ENCODE data around the gene DPPA4.
"Not testable (repeated sequence)": the region's sequence is repeated elsewhere in the genome, so short reads cannot be mapped to it uniquely, and the experiment has no call there.

DPPA4 gene

DNA sequence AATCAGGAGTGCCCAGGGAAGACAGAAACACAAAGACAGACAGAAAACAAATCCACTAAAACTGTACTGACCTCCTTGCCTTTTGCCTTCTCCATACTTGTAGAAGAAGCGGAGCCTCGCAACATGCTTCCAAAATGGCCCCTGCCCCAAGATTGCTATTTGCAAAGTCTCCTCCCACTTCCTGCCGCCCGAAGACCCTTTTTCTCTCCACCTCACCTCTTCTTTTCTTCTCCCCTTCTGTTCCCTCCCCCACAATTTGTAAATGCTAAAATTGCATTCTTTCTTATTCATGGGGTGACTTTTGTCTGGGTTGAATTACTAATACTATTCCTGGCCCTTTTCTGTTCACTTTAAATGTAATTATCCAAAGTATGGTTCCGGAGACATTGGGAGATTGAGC, at the start of gene DPPA4:
Gene DPPA4, minus strand, starts transcription at position 154 of the 400 bp plus-strand sequence. Its CDS starts 29 bp downstream, at position 125.
- no peak for DNase-seq

- no peak for DNase-seq
These were observed 48.3 kb upstream of the DPPA4 start for GRCh38 chr3:109385442-109386318.

DNA sequence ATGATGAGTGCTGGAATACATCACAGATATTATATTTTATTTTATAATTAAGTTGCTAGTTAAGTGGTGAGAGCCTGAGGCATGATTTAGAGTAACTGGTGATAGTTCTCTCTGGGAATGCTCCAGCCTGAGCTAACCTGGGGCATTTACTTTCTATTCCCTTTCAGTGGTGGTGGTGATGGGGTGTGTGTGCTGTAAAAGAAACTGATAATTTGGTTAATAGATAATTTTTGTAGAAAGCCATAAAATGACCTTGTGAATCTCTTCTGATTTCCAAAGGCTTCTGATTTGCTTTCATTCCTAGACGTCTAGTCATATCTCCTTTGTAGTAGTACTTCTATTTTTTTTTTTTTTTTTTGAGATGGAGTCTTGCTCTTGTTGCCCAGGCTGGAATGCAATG, 46.8 kb upstream of the DPPA4 start:
- no peak for DNase-seq

DNA sequence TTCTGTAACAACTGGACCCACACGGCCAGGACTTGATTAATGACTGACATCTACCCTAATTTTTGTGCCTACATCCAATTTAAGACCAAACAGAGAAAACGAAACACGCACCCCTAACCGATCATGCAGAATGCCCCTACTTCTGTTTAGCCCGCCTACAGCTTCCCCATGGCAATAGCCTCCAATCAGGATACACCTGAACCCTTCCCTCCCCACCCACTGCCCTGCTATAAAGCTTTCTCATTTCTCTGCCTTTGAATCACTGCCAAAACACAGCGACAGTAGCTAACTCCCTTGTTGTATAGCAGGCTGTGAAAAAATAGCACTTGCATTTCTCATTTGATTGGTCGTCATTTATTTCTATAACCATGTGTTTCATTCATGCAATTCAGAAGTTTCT, 45.2 kb upstream of the DPPA4 start:
- DNase-seq = no peak

GRCh38 chr3:109375975-109376374, 38.6 kb upstream of the DPPA4 start:
- DNase-seq = no peak

GRCh38 chr3:109374434-109374833, 37.1 kb upstream of the DPPA4 start:
- DNase-seq = not testable (repeated sequence)

- no peak for DNase-seq
These were observed 36.6 kb upstream of the DPPA4 start for GRCh38 chr3:109373933-109374332.

GRCh38 chr3:109372639-109373038, 35.3 kb upstream of the DPPA4 start:
- no peak for DNase-seq

DNA sequence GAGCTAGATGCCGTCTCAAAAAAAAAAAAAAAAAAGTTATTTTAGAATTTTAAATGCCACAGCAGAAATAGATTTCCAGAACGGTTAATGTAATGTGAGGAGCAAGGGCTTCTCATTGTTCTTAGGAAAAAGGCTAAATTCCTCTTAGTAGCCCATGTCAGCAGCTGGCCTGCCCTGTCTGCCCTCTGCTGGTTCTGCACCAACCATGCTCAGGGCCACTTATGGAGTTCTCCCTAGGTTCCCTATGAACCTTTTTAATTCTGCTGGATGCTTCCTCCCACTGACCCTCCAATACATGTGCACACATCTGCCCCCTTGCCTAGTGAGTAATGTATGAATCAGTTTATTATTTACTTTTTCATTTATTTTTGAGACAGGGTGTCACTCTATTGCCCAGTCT, 32.2 kb upstream of the DPPA4 start:
- no peak for DNase-seq

DNA sequence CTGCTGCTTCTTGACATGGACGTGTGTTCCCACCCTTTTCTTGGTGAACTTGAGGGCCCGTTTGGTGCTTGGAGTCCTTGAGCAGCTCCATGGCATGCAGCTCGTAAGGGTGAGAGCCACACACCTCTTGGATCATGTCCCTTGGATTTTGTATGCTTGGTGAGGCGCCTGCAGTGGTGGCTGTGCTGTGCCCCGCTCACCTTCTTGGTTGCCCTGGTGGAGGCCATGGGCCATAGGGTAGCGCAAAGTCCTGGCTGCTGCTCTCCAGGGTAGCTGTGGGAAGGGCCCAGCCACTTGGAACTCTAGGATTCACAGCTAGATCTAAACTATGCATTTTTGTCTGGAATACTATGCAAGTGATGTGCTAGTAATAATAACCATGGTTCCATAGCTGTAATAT, 26.7 kb upstream of the DPPA4 start:
- no peak for DNase-seq

DNA sequence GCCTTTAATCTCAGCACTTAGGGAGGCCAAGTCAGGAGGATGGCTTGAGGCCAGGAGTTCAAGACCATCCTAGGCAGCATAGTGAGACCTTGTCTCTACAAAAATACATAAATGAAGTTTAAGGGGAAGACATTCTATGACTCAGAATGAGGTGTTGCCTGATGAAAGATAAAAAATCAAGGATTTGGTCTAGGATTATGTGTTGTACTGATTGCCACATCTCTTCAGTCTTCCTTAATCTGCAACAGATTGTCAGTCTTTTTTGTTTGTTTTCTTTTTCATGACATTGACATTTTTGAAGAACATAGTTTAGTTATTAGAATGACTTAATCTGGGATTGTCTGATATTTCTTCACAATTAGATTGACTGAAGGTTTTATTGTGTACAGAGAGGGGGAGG, 26.3 kb upstream of the DPPA4 start:
- no peak for DNase-seq

DNA sequence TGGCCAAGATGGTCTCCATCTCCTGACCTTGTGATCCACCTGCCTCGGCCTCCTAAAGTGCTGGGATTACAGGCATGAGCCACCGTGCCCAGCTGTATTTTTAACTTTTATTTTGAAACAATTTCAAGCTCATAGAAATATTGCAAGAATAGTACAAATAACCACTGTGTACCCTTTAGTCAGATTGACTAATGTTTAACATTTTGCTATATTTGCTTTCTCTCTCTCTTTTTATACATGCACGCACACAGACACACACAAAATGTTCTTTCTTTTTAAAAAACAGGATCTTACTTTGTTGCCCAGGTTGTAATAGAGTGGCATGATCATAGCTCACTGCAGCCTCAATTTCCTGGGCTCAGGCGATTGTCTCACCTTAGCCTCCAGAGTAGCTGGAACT, 25.5 kb upstream of the DPPA4 start:
- DNase-seq = no peak

- not testable (repeated sequence) for DNase-seq
These were observed 21.5 kb upstream of the DPPA4 start for GRCh38 chr3:109358809-109359208.

- no peak for DNase-seq
These were observed 19.3 kb upstream of the DPPA4 start for GRCh38 chr3:109356442-109357155.

DNA sequence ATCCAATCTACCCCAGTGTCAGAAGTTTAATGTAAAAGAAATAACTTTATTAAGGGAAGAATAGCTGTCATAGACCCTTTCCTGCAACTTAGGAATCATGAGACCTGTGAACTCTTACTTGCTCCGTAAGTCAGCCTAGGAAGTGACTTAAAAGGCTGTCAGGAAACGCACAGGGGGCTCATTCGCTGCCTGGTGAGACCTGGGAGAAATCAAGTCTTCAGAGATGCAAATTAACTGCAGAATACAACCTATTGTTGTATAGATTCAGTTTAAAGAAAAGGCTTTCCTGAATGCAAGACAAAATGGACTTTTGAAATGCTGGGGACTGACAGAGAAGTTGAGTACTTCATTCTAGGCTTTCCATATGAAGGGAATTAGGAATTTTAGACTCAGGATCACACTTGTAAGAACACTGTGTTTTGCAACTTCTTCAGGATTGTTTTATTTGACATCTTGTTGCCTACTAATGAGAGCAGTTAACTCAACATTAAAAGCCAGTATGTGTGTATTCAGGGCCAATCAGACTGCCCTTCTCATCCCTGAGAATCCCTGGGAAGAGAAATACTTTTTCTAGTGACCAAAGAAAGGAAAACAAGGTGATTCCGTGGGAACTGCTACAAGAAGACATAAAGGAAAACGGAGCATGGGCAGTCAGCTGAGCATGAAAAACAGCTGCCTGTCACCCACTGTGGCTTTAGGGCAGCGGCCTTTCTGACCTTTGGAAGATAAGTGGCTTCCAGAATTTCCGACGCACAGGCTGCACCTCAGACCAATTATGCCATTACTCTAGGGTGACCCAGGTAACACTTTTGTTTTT, 18.5 kb upstream of the DPPA4 start:
- DNase-seq = no peak

- no peak for DNase-seq
These were observed 15.7 kb upstream of the DPPA4 start for GRCh38 chr3:109353057-109353456.

GRCh38 chr3:109351231-109351630, 13.9 kb upstream of the DPPA4 start:
- no peak for DNase-seq

- DNase-seq = no peak
These were observed 9.5 kb upstream of the DPPA4 start for GRCh38 chr3:109346770-109347295.

DNA sequence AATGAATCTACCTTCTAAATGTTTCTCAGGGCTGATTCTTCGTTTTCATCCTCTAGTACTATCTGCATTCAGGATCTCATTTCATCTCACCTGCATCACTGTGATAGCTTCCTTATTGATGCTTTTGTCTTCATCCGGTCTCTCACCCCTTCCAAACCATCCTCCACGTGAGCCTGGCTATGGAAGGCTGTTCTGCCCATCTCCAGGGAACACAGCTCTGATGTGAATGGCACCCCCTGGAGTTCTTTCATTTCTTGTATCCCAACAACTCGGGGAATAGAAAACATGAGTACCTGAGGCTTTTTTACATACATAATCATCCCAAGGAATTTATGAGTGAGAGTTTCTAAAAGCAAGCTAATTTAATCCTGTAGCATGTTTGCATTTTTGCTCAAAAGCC, 8.8 kb upstream of the DPPA4 start:
- DNase-seq = no peak

DNA sequence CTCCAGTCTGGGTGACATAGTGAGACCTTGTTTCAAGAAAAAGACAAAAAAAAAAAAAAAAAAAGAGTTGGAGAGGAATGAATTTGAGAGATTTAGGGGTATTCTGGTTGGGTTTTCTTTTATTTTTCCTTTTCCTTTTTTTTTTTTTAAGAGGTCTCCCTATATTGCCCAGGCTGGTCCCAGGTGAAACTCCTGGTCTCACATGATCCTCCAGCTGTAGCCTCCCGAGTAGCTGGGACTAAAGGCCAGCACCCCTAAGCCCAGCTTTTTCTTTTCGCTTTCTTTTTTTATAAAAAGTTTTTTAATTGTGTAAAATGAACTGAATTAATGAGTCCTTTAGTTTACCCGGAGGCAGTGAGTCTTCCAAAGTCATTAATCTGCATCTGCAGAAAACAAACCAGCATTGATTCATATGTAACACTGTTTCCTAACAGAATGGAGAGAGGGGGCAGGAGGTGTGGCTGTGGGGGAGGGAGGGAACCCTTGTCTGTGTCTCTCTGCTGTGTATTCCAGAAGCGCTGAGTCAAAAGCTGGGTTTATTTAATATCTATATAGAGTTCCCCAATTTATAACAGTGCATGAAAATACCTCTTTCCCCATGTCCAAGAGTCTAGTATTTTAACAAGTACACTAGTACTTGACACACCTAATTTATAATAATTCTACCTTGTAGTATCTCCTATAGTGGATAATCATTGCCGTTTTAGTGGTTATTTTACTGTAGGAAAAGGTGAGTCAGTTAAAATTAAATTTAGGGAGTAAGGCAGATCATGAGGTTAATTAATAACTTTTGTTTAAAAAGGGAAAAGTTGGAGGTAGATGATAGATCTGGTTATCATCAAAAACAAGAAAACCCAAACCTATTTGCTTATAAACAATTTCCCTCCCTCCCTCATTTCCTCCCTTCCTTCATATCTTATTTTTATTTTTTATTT, 2.6 kb upstream of the DPPA4 start:
- no peak for DNase-seq

DNA sequence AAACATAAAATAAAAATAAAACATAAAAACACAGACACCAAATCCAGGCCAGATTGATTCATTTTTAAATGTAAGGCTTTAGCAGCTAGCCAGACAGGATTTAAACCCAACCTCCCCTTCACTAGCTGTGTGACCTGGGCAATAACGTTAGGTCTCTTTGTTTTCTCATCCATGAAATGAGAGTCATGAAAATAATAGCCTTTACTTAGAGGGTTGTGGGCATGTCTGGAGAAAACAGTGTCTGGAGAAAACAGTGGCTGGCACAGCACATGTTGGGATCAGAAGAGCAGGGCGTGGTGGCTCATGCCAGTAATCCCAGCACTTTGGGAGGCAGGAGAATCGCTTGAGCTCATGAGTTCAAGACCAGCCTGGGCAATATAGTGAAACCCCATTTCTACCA, 1.9 kb upstream of the DPPA4 start:
- DNase-seq = no peak

GRCh38 chr3:109338322-109338721, 976 bp upstream of the DPPA4 start:
- DNase-seq = no peak
